Stomach (tissue), 4 donors: ENCODE data around the gene ST6GALNAC3.

Experiments used
- POLR2A ChIP-seq, 4 donors: fragments of 450-650 bp; IDR thresholded peaks; one replicate each; pipeline ENCODE4 v1.6.1; 2016; ENCODE audit warnings: antibody characterized with exemption in 4 of 4, control low read depth in 2 of 4, mild to moderate bottlenecking in 1 of 4, moderate library complexity in 1 of 4
- POLR2AphosphoS5 ChIP-seq, 3 donors: sonication (generic); formaldehyde crosslinking; IDR thresholded peaks; one replicate each; pipeline ENCODE4 v1.6.1; 2016; ENCODE audit warnings: antibody characterized with exemption in 3 of 3
- TF ChIP-seq, protein P1 (sequence below), 7 experiments: fragments of 450-650 bp in 4 of 7; fragments of 200-600 bp in 3 of 7; sonication (generic) in 3 of 7; IDR thresholded peaks; one replicate each; pipeline ENCODE4 v1.5.1; 2016 to 2019; ENCODE audit warnings: antibody characterized with exemption in 7 of 7, control low read depth in 2 of 7, mild to moderate bottlenecking in 1 of 7

- TF ChIP-seq POLR2A (IDR thresholded peaks at IDR 0.05) (no peak), POLR2AphosphoS5 (IDR thresholded peaks at IDR 0.05) (no peak)
- TF ChIP-seq, protein P1, sequence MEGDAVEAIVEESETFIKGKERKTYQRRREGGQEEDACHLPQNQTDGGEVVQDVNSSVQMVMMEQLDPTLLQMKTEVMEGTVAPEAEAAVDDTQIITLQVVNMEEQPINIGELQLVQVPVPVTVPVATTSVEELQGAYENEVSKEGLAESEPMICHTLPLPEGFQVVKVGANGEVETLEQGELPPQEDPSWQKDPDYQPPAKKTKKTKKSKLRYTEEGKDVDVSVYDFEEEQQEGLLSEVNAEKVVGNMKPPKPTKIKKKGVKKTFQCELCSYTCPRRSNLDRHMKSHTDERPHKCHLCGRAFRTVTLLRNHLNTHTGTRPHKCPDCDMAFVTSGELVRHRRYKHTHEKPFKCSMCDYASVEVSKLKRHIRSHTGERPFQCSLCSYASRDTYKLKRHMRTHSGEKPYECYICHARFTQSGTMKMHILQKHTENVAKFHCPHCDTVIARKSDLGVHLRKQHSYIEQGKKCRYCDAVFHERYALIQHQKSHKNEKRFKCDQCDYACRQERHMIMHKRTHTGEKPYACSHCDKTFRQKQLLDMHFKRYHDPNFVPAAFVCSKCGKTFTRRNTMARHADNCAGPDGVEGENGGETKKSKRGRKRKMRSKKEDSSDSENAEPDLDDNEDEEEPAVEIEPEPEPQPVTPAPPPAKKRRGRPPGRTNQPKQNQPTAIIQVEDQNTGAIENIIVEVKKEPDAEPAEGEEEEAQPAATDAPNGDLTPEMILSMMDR (IDR thresholded peaks at IDR 0.05), result no peak
These were observed 592.0 kb downstream of the ST6GALNAC3 start for GRCh38 chr1:76666499-76666898.
